ENCODE results near the gene GGN.
"Not testable (repeated sequence)": the region's sequence is repeated elsewhere in the genome, so short reads cannot be mapped to it uniquely, and the experiment has no call there.

GGN gene

DNA sequence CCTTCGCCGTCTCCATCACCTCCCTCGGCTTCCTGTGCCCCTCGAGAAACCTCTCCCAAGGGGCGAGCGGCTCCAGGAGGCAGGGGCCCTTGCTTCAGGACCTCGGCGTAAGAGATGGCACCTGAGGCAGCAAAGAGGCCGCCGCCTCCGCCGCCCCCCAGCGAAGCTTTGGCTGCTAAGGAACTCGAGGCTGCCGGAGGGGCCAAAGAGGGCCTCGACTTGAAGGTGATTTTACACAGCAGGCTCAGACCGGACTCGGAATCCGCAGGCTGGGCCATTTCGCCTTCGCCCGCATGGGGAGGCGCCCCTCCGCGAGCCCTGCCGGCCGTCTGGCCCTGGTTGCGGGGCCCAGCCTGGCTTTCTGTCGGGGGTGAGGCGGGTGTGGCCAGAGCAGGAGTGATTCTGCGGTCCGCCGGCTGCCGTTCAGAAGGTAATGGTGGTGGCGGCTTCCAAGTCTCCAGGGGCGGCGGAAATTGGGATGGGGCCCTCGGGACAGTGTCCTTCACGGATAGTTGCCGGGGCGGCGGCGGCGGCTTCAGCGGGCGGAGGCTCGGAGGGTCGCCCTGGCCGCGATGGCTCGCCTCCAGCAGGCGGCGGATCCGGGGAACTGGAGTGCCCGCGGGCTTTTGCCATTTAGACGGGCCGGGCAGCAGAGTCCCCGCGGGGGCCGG is 1.4 kb downstream of the GGN start:
- DNase-seq: no peak

DNA sequence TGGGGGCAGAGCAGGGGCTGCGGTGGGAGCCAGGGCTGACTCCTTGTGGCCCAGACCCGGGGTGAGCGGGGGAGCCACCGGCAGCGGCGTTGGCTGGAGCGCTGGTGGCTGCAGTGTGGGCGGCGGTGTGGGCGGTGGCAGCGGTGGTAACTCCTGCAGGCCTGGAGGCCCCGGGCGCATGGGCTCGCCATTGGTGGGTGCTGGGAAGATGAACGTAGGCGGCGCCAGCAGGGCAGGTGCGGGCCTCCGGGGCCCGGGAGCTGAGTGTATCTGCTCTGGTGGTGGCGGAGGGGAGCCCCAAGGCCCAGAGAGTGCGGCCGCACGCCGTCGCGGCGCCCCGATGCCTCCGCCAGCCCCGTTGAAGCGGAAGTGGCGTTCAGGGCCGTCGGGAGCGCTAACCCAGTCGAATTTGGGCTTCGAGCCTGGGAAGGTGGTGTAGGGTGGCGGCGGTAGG is 2.0 kb downstream of the GGN start:
- DNase-seq: no peak

DNA sequence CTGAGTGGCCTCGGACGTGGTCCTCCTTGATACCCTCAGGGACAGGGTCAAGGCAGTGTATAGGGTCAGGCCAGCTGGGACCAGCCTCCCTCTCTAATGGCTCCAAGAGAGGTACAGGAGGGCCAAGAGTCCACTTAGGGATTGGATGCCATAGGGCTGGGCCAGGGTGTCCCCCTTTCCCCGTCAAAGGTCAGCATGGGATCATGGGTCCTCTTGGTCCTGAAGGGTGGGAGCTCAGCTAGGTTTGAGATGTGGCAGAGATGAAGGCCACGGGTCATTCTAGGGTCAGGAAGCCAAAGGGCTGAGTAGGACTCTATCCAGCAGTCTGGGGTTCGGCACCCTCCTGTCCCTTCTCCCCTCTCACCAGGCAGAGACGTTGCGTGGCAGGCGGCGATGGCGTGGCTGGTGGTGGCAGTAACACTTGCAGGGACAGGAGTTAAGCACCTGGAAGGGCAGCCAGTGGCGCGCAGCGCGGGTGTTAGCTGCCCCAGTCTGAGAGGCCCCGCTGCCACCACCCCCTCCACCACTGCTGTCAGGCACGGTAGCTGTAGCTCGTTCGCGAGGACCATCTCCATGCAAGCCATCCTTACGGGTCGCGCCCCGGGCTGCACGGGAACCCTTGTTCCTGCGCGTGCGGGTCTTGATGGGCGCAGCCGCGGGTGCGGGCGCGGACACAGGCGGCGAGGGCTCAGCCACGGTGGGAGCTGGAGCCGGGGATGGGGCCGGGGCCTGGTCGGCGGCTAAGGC is 2.6 kb downstream of the GGN start:
- DNase-seq: no peak

DNA sequence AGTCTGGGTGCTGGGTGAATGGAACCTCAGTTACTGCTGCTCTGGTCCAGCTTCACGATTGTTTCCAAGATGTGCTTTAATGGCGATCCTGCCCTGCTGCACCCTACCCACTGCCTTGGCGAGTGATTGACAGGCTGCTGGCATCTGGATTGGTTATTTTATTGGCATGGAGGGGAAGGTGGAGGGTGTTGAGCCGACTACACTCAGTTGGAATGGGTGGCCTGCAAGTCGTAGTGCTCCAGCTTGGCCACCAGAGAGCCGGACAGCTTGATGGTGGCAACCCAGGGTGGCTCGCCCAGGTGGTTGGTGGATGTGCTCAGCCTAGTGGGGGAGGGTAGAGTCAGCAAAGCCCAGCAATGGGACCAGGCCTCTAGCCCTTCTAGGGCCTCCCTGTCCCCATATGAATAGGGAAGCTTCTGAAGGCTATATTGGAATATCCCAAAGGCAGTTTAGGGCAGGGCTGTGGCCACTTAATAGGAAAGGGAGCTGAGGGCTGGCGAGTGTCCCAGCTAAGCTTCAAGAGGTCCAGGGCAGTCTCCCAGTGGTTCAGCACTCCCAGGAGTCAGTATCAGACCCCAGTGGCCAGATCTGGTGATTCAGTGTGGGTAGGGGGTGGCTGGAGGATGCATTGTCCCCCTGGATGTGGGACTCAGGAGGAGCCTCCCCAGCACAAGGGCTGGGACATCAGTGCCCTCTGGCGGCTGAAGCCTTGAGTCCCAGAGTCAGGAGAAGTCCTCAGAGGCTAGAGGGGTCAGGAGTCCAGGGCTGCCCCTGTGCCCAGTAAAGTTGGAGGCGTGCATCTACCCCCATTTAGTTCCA is 3.4 kb downstream of the GGN start:
- no peak for DNase-seq

DNA sequence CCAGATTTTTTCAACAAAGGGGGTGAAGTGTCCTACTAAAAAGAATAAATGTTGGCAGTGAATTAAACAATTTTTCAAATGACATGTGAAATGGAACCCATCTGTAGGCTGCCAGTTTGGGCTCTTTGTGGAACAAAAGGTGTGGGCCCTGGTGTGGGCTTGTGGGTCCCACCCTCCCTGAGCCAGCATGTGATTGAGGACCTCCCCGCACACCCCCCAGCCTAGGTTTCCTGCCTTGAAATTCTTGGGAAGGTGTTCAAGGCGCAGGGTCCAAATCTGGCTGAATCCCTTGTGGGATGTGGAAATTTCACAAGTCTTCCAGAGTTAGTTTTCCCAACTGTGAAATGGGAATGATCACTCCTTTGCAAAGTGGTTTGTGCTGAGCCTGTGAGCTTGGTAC is 4.1 kb downstream of the GGN start:
- DNase-seq: no peak

DNA sequence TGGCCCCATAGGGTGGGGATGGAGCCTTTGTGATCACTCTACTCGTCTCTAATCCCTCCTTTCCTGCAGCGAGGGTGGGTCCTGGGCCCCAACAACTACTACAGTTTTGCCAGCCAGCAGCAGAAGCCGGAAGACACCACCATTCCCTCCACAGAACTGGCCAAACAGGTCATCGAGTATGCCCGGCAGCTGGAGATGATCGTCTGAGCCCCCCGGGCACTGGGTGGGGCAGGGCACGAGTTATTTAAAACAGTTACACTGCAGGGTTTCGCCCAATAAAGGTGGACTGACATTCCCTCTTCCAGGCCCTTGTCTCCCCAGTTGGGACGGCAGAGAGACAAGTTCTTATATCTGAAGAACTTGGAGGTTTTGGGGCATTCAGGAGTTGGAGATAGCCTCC is 4.7 kb downstream of the GGN start:
- no peak for DNase-seq

DNA sequence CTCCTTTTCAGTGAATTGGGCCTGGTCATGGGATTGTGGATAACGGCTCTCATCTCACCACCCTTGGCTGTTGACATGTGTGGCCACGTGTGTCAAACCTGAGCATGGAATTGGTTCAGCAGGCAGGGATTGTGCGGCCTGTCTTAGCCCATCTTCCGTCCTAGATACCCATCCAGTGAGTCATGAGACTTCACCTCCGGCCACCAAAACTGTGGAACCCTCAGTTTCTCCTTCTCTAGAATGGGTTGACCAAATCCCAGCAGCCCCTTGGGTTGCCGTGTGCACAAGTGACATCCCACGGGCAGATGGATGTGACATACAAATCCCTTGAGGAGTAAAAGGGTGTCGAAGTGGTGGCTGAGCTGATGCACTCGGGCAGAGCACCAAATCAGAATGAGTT is 6.7 kb downstream of the GGN start:
- DNase-seq: no peak

DNA sequence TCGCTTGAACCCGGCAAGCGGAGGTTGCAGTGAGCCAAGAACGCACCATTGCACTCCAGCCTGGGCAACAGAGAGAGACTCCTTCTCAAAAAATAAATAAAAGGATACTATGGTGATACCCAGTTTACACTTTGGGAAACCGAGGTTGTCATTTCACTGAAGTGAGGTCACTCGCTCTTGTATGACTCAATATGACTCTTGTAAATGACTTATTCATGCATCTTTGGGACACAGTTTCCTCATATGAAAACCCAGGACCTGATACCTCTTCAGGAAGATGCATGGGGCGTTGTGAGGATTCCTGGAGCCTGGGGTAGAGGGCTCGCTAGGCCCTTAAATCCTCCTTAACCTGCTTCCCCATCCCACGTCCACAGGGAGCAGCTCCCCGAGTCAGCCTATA is 9.0 kb downstream of the GGN start:
- no peak for DNase-seq

DNA sequence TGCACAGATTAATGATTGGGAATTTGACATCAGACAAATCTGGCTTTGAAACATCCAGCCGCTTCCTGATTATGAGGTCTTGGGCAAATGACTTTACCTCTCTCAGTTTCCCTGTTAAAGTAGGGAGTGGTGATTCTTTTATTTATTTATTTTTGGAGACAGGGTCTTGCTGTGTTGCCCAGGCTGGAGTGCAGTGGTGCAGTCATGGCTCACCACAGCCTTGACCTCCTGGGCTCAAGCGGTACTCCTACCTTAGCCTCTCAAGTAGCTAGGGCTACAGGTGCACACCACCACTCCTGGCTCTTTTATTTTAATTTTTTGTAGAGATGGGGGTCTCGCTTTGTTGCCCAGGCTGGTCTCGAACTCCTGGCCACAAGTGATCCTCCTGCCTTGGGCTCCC is 10.8 kb downstream of the GGN start:
- DNase-seq: no peak

DNA sequence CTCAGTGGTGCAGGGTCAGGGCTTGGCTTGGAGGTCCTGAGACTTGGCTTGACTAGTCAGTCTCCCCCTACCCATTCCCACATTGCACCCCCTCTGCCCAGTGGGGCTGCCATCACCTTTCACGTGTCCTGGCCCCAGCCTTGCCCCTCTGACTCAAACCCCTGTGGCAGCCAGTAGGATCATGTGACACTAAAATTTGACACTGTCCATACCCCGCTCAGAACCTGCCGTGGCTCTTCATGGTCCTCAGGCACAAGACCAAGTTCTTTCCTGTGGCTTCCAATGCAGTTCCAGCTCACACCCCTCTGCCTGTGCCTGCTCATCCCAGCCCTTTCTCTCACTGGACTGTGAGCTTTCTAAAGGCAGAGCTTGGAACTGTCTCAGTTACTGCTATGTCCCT is 11.3 kb downstream of the GGN start:
- DNase-seq: no peak

DNA sequence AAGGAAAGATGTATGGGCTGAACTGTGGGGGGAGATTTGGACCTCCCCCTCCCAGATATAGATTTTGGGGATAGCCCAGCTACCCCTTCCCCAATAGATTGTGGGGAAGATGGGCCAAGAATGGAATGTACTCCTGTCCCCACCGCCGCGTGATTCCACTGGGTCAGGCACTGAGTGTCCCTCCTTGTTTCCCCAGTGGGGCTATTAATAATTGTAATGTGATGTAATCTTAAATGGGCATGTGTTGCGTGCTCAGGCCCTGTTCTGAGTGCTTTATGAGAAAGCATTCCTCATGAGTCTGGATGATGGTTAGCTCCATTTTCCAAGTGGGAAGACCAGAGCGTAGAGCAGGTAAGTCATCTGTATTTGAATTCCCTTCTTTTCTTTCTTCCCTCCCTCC is 12.1 kb downstream of the GGN start:
- no peak for DNase-seq

DNA sequence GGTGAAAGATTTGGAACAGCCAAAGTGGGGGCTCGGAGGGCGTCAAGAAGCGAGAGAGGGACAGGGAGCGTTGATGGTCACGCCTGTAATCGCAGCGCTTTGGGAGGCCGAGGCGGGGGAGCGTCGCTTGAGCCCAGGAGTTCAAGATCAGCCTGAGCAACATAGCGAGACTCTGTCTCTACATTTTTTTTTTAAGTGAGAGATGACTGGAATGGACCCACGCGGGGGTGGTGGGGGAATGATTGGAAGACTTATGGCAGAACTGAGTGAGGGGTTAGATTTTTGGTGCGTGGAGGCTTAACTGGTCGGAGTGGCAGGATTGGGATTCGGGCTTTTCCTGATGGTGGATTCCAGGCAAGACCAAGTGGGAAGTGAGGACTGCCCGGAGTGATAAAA is 12.7 kb downstream of the GGN start:
- DNase-seq: no peak

DNA sequence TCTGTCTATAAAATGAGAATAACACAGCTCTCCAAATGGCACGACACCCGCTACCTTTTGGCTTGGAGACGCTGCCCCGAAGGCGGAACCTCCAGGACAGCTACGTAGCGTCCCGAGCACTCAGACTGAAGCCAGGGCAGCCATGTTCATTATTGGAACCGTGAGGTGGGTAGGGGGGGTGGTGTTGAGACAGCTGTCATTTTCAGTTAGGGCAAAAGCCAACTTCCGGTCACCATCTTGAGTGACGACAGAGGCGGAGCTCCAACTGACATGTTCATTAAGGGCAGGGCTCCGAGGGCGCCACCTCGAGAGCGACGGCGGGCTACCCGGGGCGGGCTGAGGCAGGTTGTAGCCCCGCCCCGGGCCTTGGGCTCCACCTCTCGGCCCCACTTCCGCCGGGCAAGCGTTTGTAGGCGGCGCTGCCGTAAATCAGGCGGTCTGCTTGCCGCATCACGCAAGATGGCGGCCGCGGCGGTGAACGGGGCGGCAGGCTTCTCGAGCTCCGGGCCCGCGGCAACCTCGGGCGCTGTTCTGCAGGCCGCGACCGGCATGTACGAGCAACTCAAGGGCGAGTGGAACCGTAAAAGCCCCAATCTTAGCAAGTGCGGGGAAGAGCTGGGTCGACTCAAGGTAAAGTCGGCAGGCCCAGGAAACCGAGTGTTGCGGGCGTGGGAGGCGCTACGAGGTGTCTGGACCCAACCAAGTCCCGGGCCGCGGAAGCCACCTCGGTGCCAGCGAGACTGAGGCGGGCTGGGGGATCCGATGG is 13.3 kb downstream of the GGN start, which contains the start of gene PSMD8:
Gene PSMD8 (plus strand): TSS at position 240 of the 766 bp plus-strand sequence. CDS start 31 bp downstream, at position 271.
- DNase-seq: peak; percentile 99

DNA sequence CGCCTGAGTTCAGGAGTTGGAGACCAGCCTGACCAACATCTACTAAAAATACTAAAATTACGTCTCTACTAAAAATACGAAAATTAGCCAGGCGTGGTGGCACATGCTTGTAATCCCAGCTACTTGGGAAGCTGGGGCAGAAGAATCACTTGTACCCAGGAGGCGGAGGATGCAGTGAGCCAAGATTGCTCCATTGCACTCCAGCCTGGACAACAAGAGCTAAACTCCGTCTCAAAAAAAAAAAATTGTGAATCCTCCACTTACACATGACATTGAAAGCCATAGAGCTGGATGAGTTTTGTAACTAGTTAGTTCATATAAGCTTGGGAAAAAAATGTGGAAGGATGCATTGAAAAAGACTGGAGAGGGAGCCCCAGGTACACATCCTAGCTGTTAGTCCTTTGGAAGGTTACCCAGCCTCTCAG is 13.9 kb downstream of the GGN start:
- no peak for DNase-seq

DNA sequence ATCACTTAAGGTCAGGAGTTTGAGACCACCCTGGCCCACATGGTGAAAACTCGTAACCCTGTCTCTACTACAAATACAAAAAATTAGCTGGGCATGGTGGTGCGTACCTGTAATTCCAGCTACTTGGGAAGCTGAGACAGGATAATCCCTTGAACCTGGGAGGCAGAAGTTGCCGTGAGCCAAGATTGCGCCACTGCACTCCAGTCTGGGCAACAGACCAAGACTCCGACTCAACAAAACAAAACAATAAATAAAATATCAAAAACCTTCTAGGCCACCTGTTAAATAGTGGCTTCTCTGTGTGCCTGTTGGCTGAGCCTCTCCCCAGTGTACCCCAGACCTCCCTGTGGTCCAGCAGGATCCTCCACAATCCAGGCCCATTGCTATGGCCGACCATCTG is 16.8 kb downstream of the GGN start:
- no peak for DNase-seq

DNA sequence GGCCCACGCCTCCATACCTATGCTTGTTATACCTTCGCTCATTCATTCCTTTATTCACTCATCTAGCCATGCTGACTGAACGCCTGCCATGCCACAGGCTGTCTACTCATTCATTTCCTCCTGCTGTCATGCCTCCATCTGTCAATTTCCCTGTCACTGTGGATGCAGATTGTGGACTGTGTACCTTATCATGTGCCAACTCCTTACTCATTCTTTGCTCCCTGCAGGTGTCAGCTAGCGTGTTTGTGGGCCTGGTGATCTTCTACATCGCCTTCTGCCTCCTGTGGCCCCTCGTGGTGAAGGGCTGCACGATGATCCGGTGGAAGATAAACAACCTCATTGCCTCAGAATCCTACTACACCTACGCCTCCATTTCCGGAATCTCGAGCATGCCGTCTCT is 17.5 kb downstream of the GGN start:
- DNase-seq: no peak

DNA sequence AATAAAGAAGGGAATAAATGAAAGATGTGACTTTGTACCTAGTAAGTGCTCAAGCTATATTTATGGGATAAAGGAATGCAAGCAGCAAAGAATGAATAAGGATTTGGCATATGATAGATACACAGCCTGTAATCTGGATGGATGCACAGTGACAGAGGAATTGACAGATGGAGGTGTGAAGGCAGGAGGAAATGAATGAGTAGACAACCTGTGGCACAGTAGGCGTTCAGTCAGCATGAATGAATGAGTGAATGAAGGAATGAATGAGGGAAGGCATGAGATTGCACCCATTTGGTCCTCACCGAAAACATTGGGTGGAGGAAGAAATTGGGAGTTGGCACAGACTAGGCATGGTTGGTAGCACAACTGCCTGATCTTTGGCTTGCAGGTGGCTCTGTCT is 18.2 kb downstream of the GGN start:
- DNase-seq: no peak

DNA sequence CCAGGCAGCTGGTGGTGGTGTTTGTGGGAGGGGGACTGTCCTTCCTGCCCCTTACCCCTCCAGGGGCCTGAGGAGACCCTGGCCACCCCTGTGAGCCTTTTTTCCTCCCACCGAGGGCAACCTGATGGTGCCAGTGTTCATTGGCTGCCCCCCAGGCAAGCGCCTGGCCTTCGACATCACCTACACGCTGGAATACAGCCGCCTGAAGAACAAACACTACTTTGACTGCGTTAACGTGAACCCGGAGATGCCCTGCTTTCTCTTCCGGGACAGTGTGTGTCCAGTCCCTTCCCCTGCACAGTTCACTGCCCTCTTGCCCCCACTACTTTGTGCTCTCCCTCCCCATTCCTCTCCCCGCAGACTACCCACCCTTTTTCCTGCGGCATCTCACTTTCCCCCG is 20.8 kb downstream of the GGN start:
- no peak for DNase-seq

DNA sequence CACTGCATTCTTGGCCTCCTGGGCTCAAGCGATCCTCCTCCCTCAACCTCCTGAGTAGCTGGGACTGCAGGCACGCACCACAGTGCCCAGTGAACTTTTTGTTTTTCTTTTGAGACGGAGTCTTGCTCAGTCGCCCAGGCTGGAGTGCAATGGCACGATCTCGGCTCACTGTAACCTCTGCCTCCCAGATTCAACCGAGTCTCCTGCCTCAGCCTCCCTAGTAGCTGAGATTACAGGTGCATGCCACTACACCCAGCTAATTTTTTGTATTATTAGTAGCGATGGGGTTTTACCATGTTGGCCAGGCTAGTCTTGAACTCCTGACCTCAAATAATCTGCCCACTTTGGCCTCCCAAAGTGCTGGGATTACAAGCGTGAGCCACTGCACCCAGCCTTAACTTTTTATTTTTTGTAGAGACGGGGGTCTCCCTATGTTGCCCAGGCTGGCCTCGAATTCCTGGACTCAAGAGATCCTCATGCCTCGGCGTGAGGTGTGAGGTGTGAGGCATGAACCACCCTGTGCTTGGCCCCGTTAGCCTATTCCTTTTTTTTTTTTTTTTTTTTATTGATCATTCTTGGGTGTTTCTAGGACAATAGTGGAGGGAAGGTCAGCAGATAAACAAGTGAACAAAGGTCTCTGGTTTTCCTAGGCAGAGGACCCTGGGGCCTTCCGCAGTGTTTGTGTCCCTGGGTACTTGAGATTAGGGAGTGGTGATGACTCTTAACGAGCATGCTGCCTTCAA is 24.7 kb downstream of the GGN start:
- not testable (repeated sequence) for DNase-seq

DNA sequence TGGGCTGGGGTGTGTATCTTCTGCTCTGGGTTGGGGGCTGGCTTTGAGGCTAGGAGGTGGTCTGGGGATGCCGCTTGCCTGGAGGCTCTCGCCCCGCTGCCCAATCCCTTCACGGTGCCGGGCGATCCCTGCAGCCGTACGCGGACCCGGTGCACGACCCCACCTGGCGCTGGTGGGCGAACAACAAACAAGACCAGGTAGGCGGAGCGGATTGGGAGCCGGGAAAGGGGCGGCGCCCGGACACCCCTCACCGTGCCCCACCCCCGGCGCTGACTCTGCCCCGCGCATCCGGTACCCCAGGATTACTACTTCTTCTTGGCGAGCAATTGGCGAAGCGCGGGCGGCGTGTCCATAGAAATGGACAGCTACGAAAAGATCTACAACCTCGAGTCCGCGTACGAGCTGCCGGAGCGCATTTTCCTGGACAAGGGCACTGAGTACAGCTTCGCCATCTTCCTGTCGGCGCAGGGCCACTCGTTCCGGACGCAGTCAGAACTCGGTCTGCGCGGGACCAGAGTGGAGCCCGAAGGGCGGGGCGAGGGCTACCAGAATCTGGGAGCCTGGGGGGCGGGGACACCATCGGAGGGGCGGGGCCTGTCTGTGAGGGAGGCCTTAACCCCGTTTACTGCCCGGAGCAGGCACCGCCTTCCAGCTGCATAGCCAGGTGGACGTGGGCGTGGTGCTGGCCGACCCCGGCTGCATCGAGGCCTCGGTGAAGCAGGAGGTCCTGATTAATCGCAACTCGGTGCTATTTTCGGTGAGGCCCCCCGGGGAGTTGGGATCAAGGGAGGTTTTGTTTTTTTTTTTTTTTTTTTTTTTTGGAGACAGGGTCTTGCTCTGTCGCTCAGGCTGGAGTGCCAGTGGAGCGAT is 25.5 kb downstream of the GGN start:
- peak; percentile 75 for DNase-seq

DNA sequence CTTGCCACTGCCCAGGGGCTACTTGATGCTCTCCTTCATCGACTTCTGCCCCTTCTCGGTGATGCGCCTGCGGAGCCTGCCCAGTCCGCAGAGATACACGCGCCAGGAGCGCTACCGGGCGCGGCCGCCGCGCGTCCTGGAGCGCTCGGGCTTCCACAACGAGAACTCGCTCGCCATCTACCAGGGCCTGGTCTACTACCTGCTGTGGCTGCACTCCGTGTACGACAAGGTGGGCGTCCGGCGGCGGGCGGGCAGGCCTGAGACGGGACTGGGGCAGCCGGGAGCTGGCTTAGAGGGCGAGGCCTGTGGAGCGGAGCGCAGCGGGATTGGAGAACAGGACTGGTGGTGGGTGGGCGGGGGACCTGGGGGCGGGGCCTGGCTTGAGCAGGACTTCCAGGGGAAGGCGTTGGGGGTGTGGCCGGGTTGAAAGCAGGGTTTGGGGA is 26.2 kb downstream of the GGN start:
- peak; percentile 78 for DNase-seq

Data from GDM1 (cell line).